Spleen (tissue), 11 donors: ENCODE results near the gene TPRG1. TPM values are rescaled to one million over a fixed set of nuclear protein-coding genes. Genes with fewer than 3 reads are reported as not detected.

Experiments
- DNase-seq: peaks from one replicate; pipeline ENCODE4 v3.0.0-alpha.2; 2020
- H3K27ac ChIP-seq, 8 donors: fragments of 200-600 bp; sonication (generic) in 7 of 8; 1 replicate in 4 of 8; 2 replicates in 4 of 8; pipeline versions ENCODE4 v1.5.0 to v1.8.0; 2016 to 2021; ENCODE audit warnings: inconsistent platforms in 4 of 8, mild to moderate bottlenecking in 4 of 8, moderate library complexity in 1 of 8
- H3K27me3 ChIP-seq, 7 donors: fragments of 200-600 bp; sonication (generic) in 6 of 7; replicated peaks in 1 of 7; 1 replicate in 4 of 7; 2 replicates in 3 of 7; pipeline versions ENCODE4 v1.5.0 to v1.8.0; 2016 to 2021; ENCODE audit warnings: inconsistent platforms in 3 of 7, mild to moderate bottlenecking in 1 of 7
- H3K36me3 ChIP-seq, 6 donors: fragments of 200-600 bp; sonication (generic) in 5 of 6; 1 replicate in 4 of 6; 2 replicates in 2 of 6; pipeline versions ENCODE4 v1.5.0 to v1.8.0; 2016 to 2021; ENCODE audit warnings: inconsistent platforms in 2 of 6
- H3K4me1 ChIP-seq, 6 donors: fragments of 200-600 bp; sonication (generic) in 5 of 6; 1 replicate in 3 of 6; 2 replicates in 3 of 6; pipeline versions ENCODE4 v1.5.0 to v1.8.0; 2016 to 2021; ENCODE audit warnings: inconsistent platforms in 3 of 6
- H3K4me3 ChIP-seq, 8 donors: fragments of 200-600 bp; sonication (generic) in 7 of 8; 1 replicate in 4 of 8; 2 replicates in 4 of 8; pipeline versions ENCODE4 v1.5.0 to v1.8.0; 2016 to 2021; ENCODE audit warnings: inconsistent platforms in 4 of 8, mild to moderate bottlenecking in 4 of 8, moderate library complexity in 2 of 8
- H3K9me3 ChIP-seq, 8 donors: fragments of 200-600 bp; sonication (generic) in 7 of 8; 1 replicate in 4 of 8; 2 replicates in 4 of 8; pipeline versions ENCODE4 v1.5.0 to v1.8.0; 2016 to 2021; ENCODE audit warnings: inconsistent platforms in 4 of 8
- CTCF ChIP-seq, 11 experiments: fragments of 200-600 bp in 7 of 11; fragments of 450-650 bp in 4 of 11; sonication (generic) in 4 of 11; IDR thresholded peaks in 8 of 11; conservative IDR thresholded peaks in 3 of 11; 1 replicate in 7 of 11; 2 replicates in 4 of 11; pipeline versions ENCODE4 v1.4.0 to v1.8.0; 2016 to 2021; ENCODE audit warnings: antibody characterized with exemption in 11 of 11, inconsistent platforms in 4 of 11, mild to moderate bottlenecking in 1 of 11
- POLR2A ChIP-seq, 3 donors: fragments of 450-650 bp; IDR thresholded peaks; one replicate each; pipeline ENCODE4 v1.5.1; 2017; ENCODE audit warnings: antibody characterized with exemption in 3 of 3, mild to moderate bottlenecking in 1 of 3
- POLR2AphosphoS5 ChIP-seq, 3 donors: sonication (generic); formaldehyde crosslinking; IDR thresholded peaks; one replicate each; pipeline ENCODE4 v1.5.1; 2017; ENCODE audit warnings: antibody characterized with exemption in 3 of 3
- WGBS, 5 donors: extraction: QIAGEN DNeasy Blood & Tissue Kit in 3 of 5; methylation state at CpG; one replicate each; pipeline versions ENCODE4 v1.1.5 to v1.1.7; 2013 to 2018; 5-methylcytosine and 5-hydroxymethylcytosine counted together
- intact Hi-C: fragments of 100-400 bp; cut with DNase I; formaldehyde crosslinking; loops from one replicate; pipeline ENCODE4 v1.15.0; 2023; ENCODE audit warnings: low total_unique reads
- polyA plus RNA-seq, 3 donors: library from polyadenylated mRNA; stranded (reverse); fragments of 200-250 nt; gene quantifications; one replicate each; pipeline ENCODE4 v1.2.1, GENCODE V29; 2013
- total RNA-seq, 7 donors: library from RNA; depleted of rRNA in 3 of 7; stranded (reverse); fragments of >200 nt in 3 of 7; fragmentation: NEBNext Ultra II Directional in 4 of 7; extraction: Animal tissue kit (Norgen Biotek cat#: 25700) in 4 of 7; gene quantifications; one replicate each; pipeline versions ENCODE4 v1.1.0 to v1.2.1, GENCODE V29; 2016 to 2021
- donor health status: healthy with polysubstance abuse.
- donor health status: DM: no; HTN: no; CAD: no; lungs with moderate emphysema.
- donor health status: DM: no; HTN: no; CAD: no.
- donor health status: Bipolar disorder and iron deficiency.
- donor health status: healthy.
- donor health status: DM: no; HTN: no; CAD: no.
- donor health status: DM: yes; HTN: yes; CAD: no.

Gene TPRG1
- total and polyA plus RNA-seq, 10 donors = 0.29 to 11.7 (median 4.6) TPM

DNA sequence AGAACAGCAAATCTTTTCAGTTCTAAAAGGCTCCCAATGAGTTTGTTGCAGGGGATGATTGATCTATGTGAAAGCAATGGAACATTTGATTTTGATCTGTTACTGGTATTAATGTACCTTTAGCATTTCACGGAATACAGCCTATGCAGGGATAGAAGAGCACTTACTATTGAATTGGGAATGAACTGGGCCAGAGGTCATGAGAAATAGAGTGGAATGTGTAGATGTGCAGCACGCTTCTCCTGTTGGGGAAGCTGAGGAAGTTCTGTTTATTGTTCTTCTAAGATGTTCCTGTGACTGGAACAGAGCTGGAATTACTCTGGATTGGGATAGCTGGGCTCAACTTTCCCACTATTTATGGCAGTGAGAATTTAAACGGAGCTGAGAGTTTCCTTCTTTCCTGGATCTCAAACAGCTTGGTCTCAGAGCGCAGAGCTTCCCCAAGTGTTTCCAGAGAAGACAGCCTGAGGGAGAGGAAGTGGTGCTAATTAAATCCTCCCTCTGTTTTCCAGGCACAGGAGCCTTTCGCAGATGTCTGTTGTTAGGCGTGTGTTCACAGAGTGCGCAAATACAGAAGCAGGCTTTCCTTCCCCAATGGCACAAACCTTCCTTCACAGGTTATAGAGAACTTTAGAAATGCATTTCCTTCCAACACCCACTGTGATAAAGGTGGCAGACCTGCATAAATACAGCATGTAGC lies 32.5 kb downstream of the TPRG1 start:
- no peak overlapping the region for H3K4me3 ChIP-seq
- 43 to 58% (median 52%) methylated on average over 7 of the region's 7 CpGs for WGBS, 5 donors
- H3K4me1 ChIP-seq = no peaks in the 10 kb centered on the region
- H3K36me3 ChIP-seq = no peaks in the 10 kb centered on the region
- TF ChIP-seq POLR2A (IDR thresholded peaks at IDR 0.05) (no peak), CTCF (IDR thresholded peaks at IDR 0.05 in 8 of 11, conservative IDR thresholded peaks at IDR 0.05 in 3 of 11) (no peak)
- H3K27me3 ChIP-seq = no peaks in the 10 kb centered on the region
- no peak overlapping the region for H3K27ac ChIP-seq
- intact Hi-C loops = no loop called here
- DNase-seq = no peak
- no peaks in the 10 kb centered on the region for H3K9me3 ChIP-seq

DNA sequence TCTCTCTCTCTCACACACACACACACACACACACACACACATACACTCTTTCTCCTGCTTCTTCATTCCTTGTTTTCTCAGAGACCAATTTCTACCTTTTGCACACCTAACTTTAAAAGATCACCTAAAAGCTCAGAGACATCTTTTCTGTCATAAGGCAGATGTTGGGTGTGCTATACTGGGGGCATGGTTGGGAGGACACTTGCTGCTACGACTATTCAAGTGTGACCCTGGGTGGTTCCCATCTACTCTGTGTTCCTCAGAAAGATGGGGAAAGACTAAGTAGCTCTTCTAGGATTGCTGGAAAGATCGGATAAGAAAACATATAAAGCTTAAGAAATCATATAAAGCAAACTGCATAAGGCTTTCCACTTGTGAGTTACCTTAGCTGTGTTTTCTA lies 33.2 kb downstream of the TPRG1 start:
- H3K36me3 ChIP-seq = no peaks in the 10 kb centered on the region
- intact Hi-C loops = no loop called here
- no peaks in the 10 kb centered on the region for H3K9me3 ChIP-seq
- no peaks in the 10 kb centered on the region for H3K4me1 ChIP-seq
- no peak for DNase-seq
- H3K4me3 ChIP-seq = no peak overlapping the region
- 77 to 94% (median 79%) methylated on average over 2 of the region's 2 CpGs for WGBS, 5 donors
- no peak overlapping the region for H3K27ac ChIP-seq
- no peaks in the 10 kb centered on the region for H3K27me3 ChIP-seq
- TF ChIP-seq CTCF (IDR thresholded peaks at IDR 0.05 in 8 of 11, conservative IDR thresholded peaks at IDR 0.05 in 3 of 11) = no peak
- TF ChIP-seq POLR2AphosphoS5 (IDR thresholded peaks at IDR 0.05) = no peak
- no peak for TF ChIP-seq POLR2A (IDR thresholded peaks at IDR 0.05)

DNA sequence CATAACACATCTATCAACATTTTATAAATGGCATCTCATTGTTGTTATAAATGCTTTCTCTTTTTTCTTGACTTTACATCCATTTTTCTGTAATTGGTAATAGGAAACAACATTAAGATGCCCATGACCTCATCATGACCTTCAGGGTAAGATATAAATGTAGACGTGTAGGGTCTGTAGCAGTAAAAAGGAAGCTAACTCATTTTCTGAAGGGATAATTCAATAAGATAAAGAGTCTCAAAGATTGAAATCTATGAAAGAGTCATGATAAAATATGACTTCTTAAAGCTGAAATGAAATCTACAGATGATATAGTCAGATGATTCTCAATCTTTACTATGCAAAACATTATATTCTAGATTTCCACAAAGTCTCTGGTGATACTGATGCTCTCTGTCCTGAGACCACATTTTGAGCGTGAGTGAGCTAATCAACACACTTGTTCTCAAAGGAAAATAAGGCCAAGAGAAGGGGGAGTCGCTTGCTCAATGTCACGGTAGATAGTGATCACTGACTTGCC lies 38.5 kb downstream of the TPRG1 start:
- no peak for DNase-seq
- Histone ChIP-seq H3K9me3 (no peaks in the 10 kb centered on the region), H3K4me1 (no peaks in the 10 kb centered on the region), H3K27me3 (no peaks in the 10 kb centered on the region), H3K27ac (no peak overlapping the region), H3K36me3 (no peaks in the 10 kb centered on the region), H3K4me3 (no peak overlapping the region)
- intact Hi-C loops = no loop called here
- TF ChIP-seq CTCF (IDR thresholded peaks at IDR 0.05 in 8 of 11, conservative IDR thresholded peaks at IDR 0.05 in 3 of 11) (no peak), POLR2AphosphoS5 (IDR thresholded peaks at IDR 0.05) (no peak), POLR2A (IDR thresholded peaks at IDR 0.05) (no peak)
- WGBS, 5 donors = 71 to 86% (median 81%) methylated on average over 4 of the region's 4 CpGs

DNA sequence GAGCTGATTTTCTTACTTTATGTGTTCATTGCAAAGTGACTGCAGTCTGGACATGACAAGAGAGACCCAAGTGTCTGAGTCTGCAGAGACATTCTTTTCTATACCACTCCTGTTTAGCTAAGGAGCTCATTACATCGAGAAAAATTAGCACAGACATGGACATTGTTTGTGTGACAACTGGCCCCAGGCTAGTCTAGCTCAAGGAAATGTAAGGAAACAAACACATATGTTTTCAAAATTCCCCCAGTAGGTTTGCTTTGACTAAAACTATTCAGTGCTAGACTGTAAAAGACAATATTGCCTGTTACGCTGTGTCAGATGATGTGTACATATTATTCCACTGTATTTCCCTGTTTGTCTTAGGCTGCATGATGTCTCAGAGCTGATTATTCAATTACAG lies 40.9 kb downstream of the TPRG1 start:
- no peaks in the 10 kb centered on the region for H3K27me3 ChIP-seq
- intact Hi-C loops = no loop called here
- no peak overlapping the region for H3K27ac ChIP-seq
- no peak for TF ChIP-seq POLR2A (IDR thresholded peaks at IDR 0.05)
- no peak for TF ChIP-seq POLR2AphosphoS5 (IDR thresholded peaks at IDR 0.05)
- no peak for TF ChIP-seq CTCF (IDR thresholded peaks at IDR 0.05 in 8 of 11, conservative IDR thresholded peaks at IDR 0.05 in 3 of 11)
- no peak for DNase-seq
- no peaks in the 10 kb centered on the region for H3K36me3 ChIP-seq
- H3K9me3 ChIP-seq = no peaks in the 10 kb centered on the region
- 80 to 85% (median 83%) methylated on average over 2 of the region's 2 CpGs for WGBS, 5 donors
- H3K4me3 ChIP-seq = no peak overlapping the region
- H3K4me1 ChIP-seq = no peaks in the 10 kb centered on the region
